ENCODE measurements around the gene ELOB.

ELOB gene

GRCh38 chr16:2745961-2746360 is 31.1 kb downstream of the ELOB start:
- ATAC-seq: no peak
- TF ChIP-seq OSR1 (CRISPR knock-in tag; IDR thresholded peaks at IDR 0.05) (no peak), BACH2 (CRISPR knock-in tag; IDR thresholded peaks at IDR 0.05; ENCODE audit: borderline replicate concordance) (no peak), SNAI2 (CRISPR knock-in tag; IDR thresholded peaks at IDR 0.05) (no peak), CREB5 (CRISPR knock-in tag; IDR thresholded peaks at IDR 0.05; ENCODE audit: low read depth) (no peak), GLIS3 (CRISPR knock-in tag; IDR thresholded peaks at IDR 0.05) (no peak), ZC3H10 (CRISPR knock-in tag; IDR thresholded peaks at IDR 0.05) (no peak), RARB (CRISPR knock-in tag; IDR thresholded peaks at IDR 0.05) (no peak), POU6F1 (CRISPR knock-in tag; IDR thresholded peaks at IDR 0.05; ENCODE audit: borderline replicate concordance, low read depth) (no peak), ZFP3 (CRISPR knock-in tag; IDR thresholded peaks at IDR 0.05) (no peak), ZFP30 (CRISPR knock-in tag; IDR thresholded peaks at IDR 0.05) (no peak), ESRRG (CRISPR knock-in tag; IDR thresholded peaks at IDR 0.05) (no peak), ZNF8 (CRISPR knock-in tag; IDR thresholded peaks at IDR 0.05) (no peak), ZNF565 (CRISPR knock-in tag; conservative IDR thresholded peaks at IDR 0.05; ENCODE audit: low read depth) (no peak), ISL1 (CRISPR knock-in tag; IDR thresholded peaks at IDR 0.05) (no peak), PATZ1 (CRISPR knock-in tag; IDR thresholded peaks at IDR 0.05; ENCODE audit: borderline replicate concordance) (no peak), ZNF70 (CRISPR knock-in tag; IDR thresholded peaks at IDR 0.05) (no peak), ARNTL (CRISPR knock-in tag; IDR thresholded peaks at IDR 0.05; ENCODE audit: borderline replicate concordance, low read depth) (no peak), CSDC2 (CRISPR knock-in tag; IDR thresholded peaks at IDR 0.05) (no peak)

GRCh38 chr16:2745116-2745890 is 31.8 kb downstream of the ELOB start:
- TF ChIP-seq ZFP30 (CRISPR knock-in tag; IDR thresholded peaks at IDR 0.05): no peak
- TF ChIP-seq ISL1 (CRISPR knock-in tag; IDR thresholded peaks at IDR 0.05): no peak
- no peak for TF ChIP-seq SNAI2 (CRISPR knock-in tag; IDR thresholded peaks at IDR 0.05)
- no peak for TF ChIP-seq ZNF565 (CRISPR knock-in tag; conservative IDR thresholded peaks at IDR 0.05; ENCODE audit: low read depth)
- TF ChIP-seq ESRRG (CRISPR knock-in tag; IDR thresholded peaks at IDR 0.05): no peak
- TF ChIP-seq PATZ1 (CRISPR knock-in tag; IDR thresholded peaks at IDR 0.05; ENCODE audit: borderline replicate concordance): no peak
- TF ChIP-seq ZFP3 (CRISPR knock-in tag; IDR thresholded peaks at IDR 0.05): no peak
- no peak for TF ChIP-seq TSHZ2 (CRISPR knock-in tag; IDR thresholded peaks at IDR 0.05)
- no peak for TF ChIP-seq ZC3H10 (CRISPR knock-in tag; IDR thresholded peaks at IDR 0.05)
- TF ChIP-seq POU6F1 (CRISPR knock-in tag; IDR thresholded peaks at IDR 0.05; ENCODE audit: borderline replicate concordance, low read depth): no peak
- TF ChIP-seq ZNF70 (CRISPR knock-in tag; IDR thresholded peaks at IDR 0.05): no peak
- no peak for TF ChIP-seq ARNTL (CRISPR knock-in tag; IDR thresholded peaks at IDR 0.05; ENCODE audit: borderline replicate concordance, low read depth)
- TF ChIP-seq OSR1 (CRISPR knock-in tag; IDR thresholded peaks at IDR 0.05): no peak
- TF ChIP-seq TOX (CRISPR knock-in tag; IDR thresholded peaks at IDR 0.05; ENCODE audit: borderline replicate concordance): no peak
- no peak for TF ChIP-seq PPARA (CRISPR knock-in tag; IDR thresholded peaks at IDR 0.05; ENCODE audit: borderline replicate concordance)
- no peak for TF ChIP-seq RARB (CRISPR knock-in tag; IDR thresholded peaks at IDR 0.05)
- TF ChIP-seq BACH2 (CRISPR knock-in tag; IDR thresholded peaks at IDR 0.05; ENCODE audit: borderline replicate concordance): no peak
- TF ChIP-seq CREB5 (CRISPR knock-in tag; IDR thresholded peaks at IDR 0.05; ENCODE audit: low read depth): no peak
- no peak for ATAC-seq
